ENCODE data around the gene FMO3.

FMO3 gene

DNA sequence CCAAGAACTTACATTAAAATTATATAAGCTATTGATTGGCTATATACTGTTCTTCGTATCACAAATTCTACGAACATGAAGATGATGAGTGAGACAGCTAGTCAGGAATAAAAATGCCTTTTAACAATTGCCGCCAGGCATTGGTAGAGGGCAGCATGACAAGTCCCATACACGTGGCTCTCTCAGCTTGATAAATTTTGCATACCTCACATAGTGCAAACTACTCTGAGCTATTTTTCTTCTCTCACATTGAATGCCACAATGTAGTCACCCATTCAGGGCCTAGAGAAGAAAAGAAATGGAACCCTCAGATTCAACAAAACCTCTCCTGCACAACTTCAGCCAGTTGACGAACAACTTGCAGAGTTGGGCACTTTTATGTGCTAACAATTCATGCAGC is 67.4 kb downstream of the FMO3 start:
- Histone ChIP-seq H3K4me2 (ENCODE audit: low read depth, low read length, poor library complexity, severe bottlenecking) (no peak overlapping the region), H3K9ac (ENCODE audit: low read length) (no peak overlapping the region), H3K27me3 (ENCODE audit: low read length) (no peaks in the 10 kb centered on the region), H3K9me2 (replicated peaks; ENCODE audit: insufficient read depth, low read length) (no peaks in the 10 kb centered on the region), H3K36me3 (ENCODE audit: low read length) (no peaks in the 10 kb centered on the region), H3K79me2 (ENCODE audit: insufficient read depth, low read length) (no peaks in the 10 kb centered on the region), H3K9me3 (ENCODE audit: insufficient read depth, low read length) (no peaks in the 10 kb centered on the region), H3K27ac (ENCODE audit: low read depth, low read length) (no peak overlapping the region), H2AFZ (ENCODE audit: low read depth, low read length, severe bottlenecking) (no peak overlapping the region), H3F3A (ENCODE audit: insufficient read depth) (no peaks in the 10 kb centered on the region), H4K20me1 (ENCODE audit: low read depth, low read length) (no peaks in the 10 kb centered on the region), H3K4me3 (ENCODE audit: insufficient read depth, low read length, poor library complexity, severe bottlenecking) (no peak overlapping the region)
- no peak for TF ChIP-seq EZH2phosphoT487 (conservative IDR thresholded peaks at IDR 0.05; ENCODE audit: low read length)
- TF ChIP-seq, protein P1, sequence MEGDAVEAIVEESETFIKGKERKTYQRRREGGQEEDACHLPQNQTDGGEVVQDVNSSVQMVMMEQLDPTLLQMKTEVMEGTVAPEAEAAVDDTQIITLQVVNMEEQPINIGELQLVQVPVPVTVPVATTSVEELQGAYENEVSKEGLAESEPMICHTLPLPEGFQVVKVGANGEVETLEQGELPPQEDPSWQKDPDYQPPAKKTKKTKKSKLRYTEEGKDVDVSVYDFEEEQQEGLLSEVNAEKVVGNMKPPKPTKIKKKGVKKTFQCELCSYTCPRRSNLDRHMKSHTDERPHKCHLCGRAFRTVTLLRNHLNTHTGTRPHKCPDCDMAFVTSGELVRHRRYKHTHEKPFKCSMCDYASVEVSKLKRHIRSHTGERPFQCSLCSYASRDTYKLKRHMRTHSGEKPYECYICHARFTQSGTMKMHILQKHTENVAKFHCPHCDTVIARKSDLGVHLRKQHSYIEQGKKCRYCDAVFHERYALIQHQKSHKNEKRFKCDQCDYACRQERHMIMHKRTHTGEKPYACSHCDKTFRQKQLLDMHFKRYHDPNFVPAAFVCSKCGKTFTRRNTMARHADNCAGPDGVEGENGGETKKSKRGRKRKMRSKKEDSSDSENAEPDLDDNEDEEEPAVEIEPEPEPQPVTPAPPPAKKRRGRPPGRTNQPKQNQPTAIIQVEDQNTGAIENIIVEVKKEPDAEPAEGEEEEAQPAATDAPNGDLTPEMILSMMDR (IDR thresholded peaks at IDR 0.05; ENCODE audit: insufficient read depth, low read length, poor library complexity, severe bottlenecking): no peak

DNA sequence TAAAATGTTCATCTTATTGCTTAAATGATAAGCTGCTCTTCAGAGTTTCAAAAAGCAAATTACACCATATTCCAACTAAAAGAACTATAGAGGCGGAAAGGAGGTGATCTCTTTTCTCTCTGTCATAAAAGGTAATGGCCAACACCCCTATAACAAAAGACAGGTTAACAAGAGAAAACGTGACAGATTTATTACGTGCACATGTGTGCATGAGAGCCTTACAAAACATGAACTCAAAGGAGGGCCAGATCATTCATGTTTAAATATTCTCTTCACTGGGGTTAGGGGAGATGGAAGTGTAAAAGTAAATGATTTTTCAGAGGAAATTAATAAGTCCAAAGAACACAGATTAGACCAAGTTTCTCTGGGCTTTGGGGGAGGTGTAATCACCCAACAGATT is 67.8 kb downstream of the FMO3 start:
- no peaks in the 10 kb centered on the region for H3K27me3 ChIP-seq (ENCODE audit: low read length)

DNA sequence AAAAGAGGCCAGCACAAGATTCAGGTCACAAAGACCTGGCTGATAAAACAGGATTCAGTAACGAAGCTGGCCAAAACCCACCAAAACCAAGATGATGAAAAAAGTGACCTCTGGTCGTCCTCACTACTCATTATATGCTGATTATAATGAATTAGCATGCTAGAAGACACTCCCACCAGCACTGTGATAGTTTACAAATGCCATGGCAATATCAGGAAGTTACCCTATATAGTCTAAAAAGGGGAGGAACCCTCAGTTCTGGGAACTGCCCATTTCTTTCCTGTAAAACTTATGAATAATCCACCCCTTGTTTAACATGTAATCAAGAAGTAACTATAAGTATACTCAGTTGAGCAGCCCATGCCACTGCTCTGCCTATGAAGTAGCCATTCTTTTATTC is 68.4 kb downstream of the FMO3 start:
- Histone ChIP-seq H3K4me3 (ENCODE audit: insufficient read depth, low read length, poor library complexity, severe bottlenecking) (no peak overlapping the region), H3K27me3 (ENCODE audit: low read length) (no peaks in the 10 kb centered on the region), H3F3A (ENCODE audit: insufficient read depth) (no peaks in the 10 kb centered on the region), H3K9ac (ENCODE audit: low read length) (no peak overlapping the region), H4K20me1 (ENCODE audit: low read depth, low read length) (no peaks in the 10 kb centered on the region), H3K4me2 (ENCODE audit: low read depth, low read length, poor library complexity, severe bottlenecking) (no peak overlapping the region), H3K9me3 (ENCODE audit: insufficient read depth, low read length) (no peaks in the 10 kb centered on the region), H3K27ac (ENCODE audit: low read depth, low read length) (no peak overlapping the region), H3K9me2 (replicated peaks; ENCODE audit: insufficient read depth, low read length) (no peaks in the 10 kb centered on the region), H3K36me3 (ENCODE audit: low read length) (no peaks in the 10 kb centered on the region), H3K79me2 (ENCODE audit: insufficient read depth, low read length) (no peaks in the 10 kb centered on the region), H2AFZ (ENCODE audit: low read depth, low read length, severe bottlenecking) (no peak overlapping the region)
- no peak for TF ChIP-seq EZH2phosphoT487 (conservative IDR thresholded peaks at IDR 0.05; ENCODE audit: low read length)
- TF ChIP-seq, protein P1 (IDR thresholded peaks at IDR 0.05; ENCODE audit: insufficient read depth, low read length, poor library complexity, severe bottlenecking): no peak

More for the DNA sequence above, 67.8 kb downstream of the FMO3 start:
- no peak overlapping the region for H3K4me2 ChIP-seq (ENCODE audit: low read depth, low read length, poor library complexity, severe bottlenecking)
- no peak overlapping the region for H3K4me3 ChIP-seq (ENCODE audit: insufficient read depth, low read length, poor library complexity, severe bottlenecking)
- no peak overlapping the region for H3K9ac ChIP-seq (ENCODE audit: low read length)
- TF ChIP-seq, protein P1 (IDR thresholded peaks at IDR 0.05; ENCODE audit: insufficient read depth, low read length, poor library complexity, severe bottlenecking): no peak
- no peak for TF ChIP-seq EZH2phosphoT487 (conservative IDR thresholded peaks at IDR 0.05; ENCODE audit: low read length)
- no peaks in the 10 kb centered on the region for H3K9me2 ChIP-seq (replicated peaks; ENCODE audit: insufficient read depth, low read length)
- no peaks in the 10 kb centered on the region for H3K9me3 ChIP-seq (ENCODE audit: insufficient read depth, low read length)
- no peaks in the 10 kb centered on the region for H3F3A ChIP-seq (ENCODE audit: insufficient read depth)
- H2AFZ ChIP-seq (ENCODE audit: low read depth, low read length, severe bottlenecking): no peak overlapping the region
- no peaks in the 10 kb centered on the region for H4K20me1 ChIP-seq (ENCODE audit: low read depth, low read length)
- H3K36me3 ChIP-seq (ENCODE audit: low read length): no peaks in the 10 kb centered on the region
- no peaks in the 10 kb centered on the region for H3K79me2 ChIP-seq (ENCODE audit: insufficient read depth, low read length)
- H3K27ac ChIP-seq (ENCODE audit: low read depth, low read length): no peak overlapping the region
